HCT116 (cell line): Measurements from ENCODE around the gene PKIB.

ENCODE experiments used
- EZH2 ChIP-seq: fragments of 200-600 bp; sonication (generic); IDR thresholded peaks from 2 replicates; pipeline ENCODE4 v1.6.1; 2017; ENCODE audit warnings: antibody characterized with exemption, mixed run types
- POLR2A ChIP-seq: IDR thresholded peaks from 2 replicates; pipeline ENCODE4 v1.7.0; 2011; ENCODE audit warnings: borderline replicate concordance; ENCODE audit not compliant: insufficient read depth, insufficient read length; ENCODE audit errors: extremely low read depth
- POLR2AphosphoS5 ChIP-seq: IDR thresholded peaks from 2 replicates; pipeline ENCODE4 v1.6.1; 2011; ENCODE audit warnings: mild to moderate bottlenecking, low read depth, low read length, moderate library complexity
- TCF7L2 ChIP-seq: IDR thresholded peaks from 2 replicates; pipeline ENCODE4 v1.7.0; 2011; ENCODE audit warnings: borderline replicate concordance, inconsistent platforms; ENCODE audit not compliant: insufficient read depth, insufficient read length; ENCODE audit errors: extremely low read depth
- YY1 ChIP-seq: IDR thresholded peaks from 2 replicates; pipeline ENCODE4 v1.6.1; 2011; ENCODE audit warnings: low read length, low read depth, moderate library complexity, mild to moderate bottlenecking; ENCODE audit not compliant: insufficient replicate concordance; ENCODE audit errors: extremely low read depth
- ZNF274 ChIP-seq: fragments of 200-500 bp; sonication (Bioruptor generic); IDR thresholded peaks from 2 replicates; pipeline ENCODE4 v1.6.1; 2014; ENCODE audit warnings: mild to moderate bottlenecking, low read depth, low read length, inconsistent platforms
- TF ChIP-seq, protein P1 (sequence below), 3 experiments: fragments of 200-600 bp in 1 of 3; sonication (generic) in 1 of 3; IDR thresholded peaks in 2 of 3; conservative IDR thresholded peaks in 1 of 3; 2 replicates each; pipeline ENCODE4 v1.5.1; 2012 to 2017; ENCODE audit warnings: low read depth in 2 of 3, low read length in 2 of 3, antibody characterized with exemption in 1 of 3, borderline replicate concordance in 1 of 3, control low read depth in 1 of 3, mild to moderate bottlenecking in 1 of 3, mixed read lengths in 1 of 3, mixed run types in 1 of 3, moderate library complexity in 1 of 3; ENCODE audit not compliant: insufficient read depth in 1 of 3
- TF ChIP-seq, protein P2 (sequence below): IDR thresholded peaks from 2 replicates; pipeline ENCODE4 v1.6.1; 2012

DNA sequence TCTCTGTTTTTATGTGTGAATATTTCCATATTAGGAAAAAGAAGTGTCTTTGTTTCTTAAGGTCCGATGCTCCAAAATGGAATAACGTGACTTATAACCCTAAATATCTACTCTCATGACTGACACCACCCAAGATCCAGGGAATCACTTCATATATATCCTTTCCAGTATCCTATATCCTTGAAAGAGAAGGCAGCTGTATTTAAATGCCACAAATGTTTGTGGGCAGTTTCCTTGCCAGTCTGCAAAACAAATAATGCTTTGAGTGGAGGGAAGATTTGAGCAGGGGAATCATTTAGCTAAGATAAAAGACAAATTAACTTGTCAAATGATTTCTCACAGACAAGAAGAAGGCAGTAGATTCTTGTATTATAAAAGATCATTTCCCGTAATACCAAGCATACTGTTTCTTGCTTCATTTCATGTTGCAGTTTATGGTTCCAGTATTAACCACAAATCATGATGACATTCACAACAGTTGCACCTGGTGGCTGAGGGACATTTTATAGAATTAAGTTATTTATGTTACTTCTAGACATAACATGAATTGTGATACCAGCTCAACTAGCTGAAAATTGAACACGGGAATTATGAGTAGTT lies 139.3 kb downstream of the PKIB start:
- no peak for TF ChIP-seq POLR2A
- TF ChIP-seq POLR2AphosphoS5, result no peak
- no peak for TF ChIP-seq EZH2
- no peak for TF ChIP-seq YY1
- TF ChIP-seq ZNF274, result no peak
- TF ChIP-seq, protein P1, sequence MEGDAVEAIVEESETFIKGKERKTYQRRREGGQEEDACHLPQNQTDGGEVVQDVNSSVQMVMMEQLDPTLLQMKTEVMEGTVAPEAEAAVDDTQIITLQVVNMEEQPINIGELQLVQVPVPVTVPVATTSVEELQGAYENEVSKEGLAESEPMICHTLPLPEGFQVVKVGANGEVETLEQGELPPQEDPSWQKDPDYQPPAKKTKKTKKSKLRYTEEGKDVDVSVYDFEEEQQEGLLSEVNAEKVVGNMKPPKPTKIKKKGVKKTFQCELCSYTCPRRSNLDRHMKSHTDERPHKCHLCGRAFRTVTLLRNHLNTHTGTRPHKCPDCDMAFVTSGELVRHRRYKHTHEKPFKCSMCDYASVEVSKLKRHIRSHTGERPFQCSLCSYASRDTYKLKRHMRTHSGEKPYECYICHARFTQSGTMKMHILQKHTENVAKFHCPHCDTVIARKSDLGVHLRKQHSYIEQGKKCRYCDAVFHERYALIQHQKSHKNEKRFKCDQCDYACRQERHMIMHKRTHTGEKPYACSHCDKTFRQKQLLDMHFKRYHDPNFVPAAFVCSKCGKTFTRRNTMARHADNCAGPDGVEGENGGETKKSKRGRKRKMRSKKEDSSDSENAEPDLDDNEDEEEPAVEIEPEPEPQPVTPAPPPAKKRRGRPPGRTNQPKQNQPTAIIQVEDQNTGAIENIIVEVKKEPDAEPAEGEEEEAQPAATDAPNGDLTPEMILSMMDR (IDR thresholded peaks at IDR 0.05 in 2 of 3, conservative IDR thresholded peaks at IDR 0.05 in 1 of 3; ENCODE audit: borderline replicate concordance in 1 of 3, insufficient read depth in 1 of 3, low read depth in 2 of 3, low read length in 2 of 3), result no peak
- TF ChIP-seq TCF7L2, result no peak
- TF ChIP-seq, protein P2, sequence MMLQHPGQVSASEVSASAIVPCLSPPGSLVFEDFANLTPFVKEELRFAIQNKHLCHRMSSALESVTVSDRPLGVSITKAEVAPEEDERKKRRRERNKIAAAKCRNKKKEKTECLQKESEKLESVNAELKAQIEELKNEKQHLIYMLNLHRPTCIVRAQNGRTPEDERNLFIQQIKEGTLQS, result no peak
